Brain microvascular endothelial cell (primary cell): ENCODE data around the gene LDLRAD4.

Experiments used
- DNase-seq: peaks from one replicate; pipeline ENCODE4 v3.0.0-alpha.2; 2020
- H3K27ac ChIP-seq: fragments of 250-450 bp; sonication (Bioruptor Pico); 2 replicates; pipeline ENCODE4 v1.5.1; 2020; ENCODE audit warnings: mild to moderate bottlenecking, moderate library complexity
- H3K27me3 ChIP-seq: fragments of 250-450 bp; sonication (Bioruptor Pico); replicated peaks from 2 replicates; pipeline ENCODE4 v1.5.1; 2020; ENCODE audit warnings: mild to moderate bottlenecking
- H3K36me3 ChIP-seq: fragments of 250-450 bp; sonication (Bioruptor Pico); replicated peaks from 2 replicates; pipeline ENCODE4 v1.5.1; 2020; ENCODE audit warnings: mild to moderate bottlenecking
- H3K4me3 ChIP-seq: 2 replicates; pipeline ENCODE4 v1.5.1; 2011; ENCODE audit warnings: low read depth, mild to moderate bottlenecking, control low read depth, low read length, moderate library complexity
- CTCF ChIP-seq: IDR thresholded peaks from 2 replicates; pipeline ENCODE4 v1.5.1; 2011; ENCODE audit warnings: low read depth, mild to moderate bottlenecking, moderate library complexity, low read length, control low read depth, inconsistent platforms; ENCODE audit errors: missing control alignments
- in situ Hi-C: cut with HindIII; loops from 2 replicates; pipeline ENCODE4 v1.10.0; 2017; ENCODE audit warnings: low sequenced_read_pairs, low pct_ligation_motif_present

Gene LDLRAD4

DNA sequence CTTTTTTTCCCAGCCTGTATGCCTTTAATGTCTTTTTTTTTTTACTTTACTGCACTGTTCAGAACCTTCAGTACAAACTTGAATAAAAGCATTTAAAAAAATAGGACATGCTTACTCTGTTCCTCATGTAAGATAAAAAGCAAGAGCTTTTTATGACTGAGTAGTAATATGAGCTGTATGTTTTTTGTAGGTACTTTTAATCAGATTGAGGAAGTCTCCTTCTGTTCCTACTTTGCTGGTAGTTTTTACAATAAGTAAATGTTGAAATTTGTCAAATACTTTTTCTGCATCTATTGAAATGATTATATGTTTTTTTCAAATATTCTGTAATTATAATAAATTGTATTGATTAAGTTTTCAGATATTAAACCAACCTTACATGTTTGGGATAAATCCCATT is 318.0 kb downstream of the LDLRAD4 start:
- Histone ChIP-seq H3K27ac (no peak overlapping the region), H3K36me3 (no peaks in the 10 kb centered on the region), H3K27me3 (no peaks in the 10 kb centered on the region), H3K4me3 (no peak overlapping the region)
- in situ Hi-C loops: no loop called here
- TF ChIP-seq CTCF: no peak
- no peak for DNase-seq

- in situ Hi-C loops: no loop called here
- no peak overlapping the region for H3K4me3 ChIP-seq
- no peak for DNase-seq
- no peak for TF ChIP-seq CTCF
- no peaks in the 10 kb centered on the region for H3K36me3 ChIP-seq
- no peak overlapping the region for H3K27ac ChIP-seq
- H3K27me3 ChIP-seq: no peaks in the 10 kb centered on the region
Observed at GRCh38 chr18:13537022-13537780, 318.6 kb downstream of the LDLRAD4 start.

GRCh38 chr18:13538630-13539029 is 320.1 kb downstream of the LDLRAD4 start:
- Histone ChIP-seq H3K4me3 (no peak overlapping the region), H3K27me3 (no peaks in the 10 kb centered on the region), H3K27ac (no peak overlapping the region), H3K36me3 (no peaks in the 10 kb centered on the region)
- DNase-seq: no peak
- in situ Hi-C loops: no loop called here
- TF ChIP-seq CTCF: no peak

GRCh38 chr18:13539050-13539449 is 320.5 kb downstream of the LDLRAD4 start:
- in situ Hi-C loops: no loop called here
- TF ChIP-seq CTCF: no peak
- no peak overlapping the region for H3K27ac ChIP-seq
- H3K27me3 ChIP-seq: no peaks in the 10 kb centered on the region
- H3K4me3 ChIP-seq: no peak overlapping the region
- DNase-seq: no peak
- H3K36me3 ChIP-seq: no peaks in the 10 kb centered on the region

GRCh38 chr18:13539843-13540476 is 321.4 kb downstream of the LDLRAD4 start:
- DNase-seq: no peak
- no peak overlapping the region for H3K4me3 ChIP-seq
- no peaks in the 10 kb centered on the region for H3K27me3 ChIP-seq
- in situ Hi-C loops: no loop called here
- no peak for TF ChIP-seq CTCF
- no peak overlapping the region for H3K27ac ChIP-seq
- no peaks in the 10 kb centered on the region for H3K36me3 ChIP-seq
